GM23338 (cell line): ENCODE measurements around the gene DCAF11. TPM values are rescaled to one million over a fixed set of nuclear protein-coding genes. Genes with fewer than 3 reads are reported as not detected.

Experiments
- ATAC-seq: fragments of 200-7000 bp; cut with Tn5 transposase; 3 replicates; pipeline ENCODE4 v1.9.1; 2020
- DNase-seq: peaks from one replicate; pipeline ENCODE4 v3.0.0-alpha.2; 2015; ENCODE audit warnings: low spot score
- H2AFZ ChIP-seq: fragments of 200-600 bp; sonication (generic); 2 replicates; pipeline ENCODE4 v1.8.0; 2016; ENCODE audit warnings: antibody characterized with exemption, mild to moderate bottlenecking, moderate library complexity
- H3F3A ChIP-seq: fragments of 200-600 bp; sonication (generic); replicated peaks from 2 replicates; pipeline ENCODE4 v1.8.0; 2017; ENCODE audit warnings: antibody characterized with exemption, mixed run types, low read depth
- H3K27ac ChIP-seq: fragments of 200-600 bp; sonication (generic); 2 replicates; pipeline ENCODE4 v1.6.1; 2016; ENCODE audit warnings: low read depth
- H3K27me3 ChIP-seq: fragments of 200-600 bp; sonication (generic); 2 replicates; pipeline ENCODE4 v1.8.0; 2016; ENCODE audit warnings: mild to moderate bottlenecking, mixed run types, moderate library complexity; ENCODE audit not compliant: insufficient read depth
- H3K36me3 ChIP-seq: fragments of 200-600 bp; sonication (generic); 2 replicates; pipeline ENCODE4 v1.8.0; 2016; ENCODE audit warnings: mild to moderate bottlenecking; ENCODE audit not compliant: insufficient read depth
- H3K4me1 ChIP-seq: fragments of 200-600 bp; sonication (generic); 2 replicates; pipeline ENCODE4 v1.8.0; 2016; ENCODE audit warnings: mild to moderate bottlenecking, moderate library complexity; ENCODE audit not compliant: insufficient read depth
- H3K4me2 ChIP-seq: fragments of 200-600 bp; sonication (generic); 2 replicates; pipeline ENCODE4 v1.7.1; 2017; ENCODE audit warnings: mixed run types
- H3K4me3 ChIP-seq: fragments of 200-600 bp; sonication (generic); 2 replicates; pipeline ENCODE4 v1.6.1; 2016; ENCODE audit warnings: mixed run types
- H3K79me2 ChIP-seq: fragments of 200-600 bp; sonication (generic); replicated peaks from 2 replicates; pipeline ENCODE4 v1.8.0; 2017; ENCODE audit warnings: mild to moderate bottlenecking; ENCODE audit not compliant: insufficient read depth
- H3K9me2 ChIP-seq: fragments of 200-600 bp; sonication (generic); 2 replicates; pipeline ENCODE4 v1.8.0; 2017; ENCODE audit not compliant: insufficient read depth
- H4K20me1 ChIP-seq: fragments of 200-600 bp; sonication (generic); replicated peaks from 2 replicates; pipeline ENCODE4 v1.8.0; 2017; ENCODE audit warnings: mild to moderate bottlenecking; ENCODE audit not compliant: insufficient read depth
- H3K27ac Mint-ChIP-seq: 2 replicates; pipeline ENCODE4 v1.8.0; 2020; ENCODE audit warnings: inconsistent platforms, mild to moderate bottlenecking, moderate library complexity, mixed read lengths
- H3K27me3 Mint-ChIP-seq: 3 replicates; pipeline ENCODE4 v1.8.0; 2022; ENCODE audit warnings: low read depth, mild to moderate bottlenecking, moderate library complexity, mixed read lengths, inconsistent platforms; ENCODE audit not compliant: insufficient read depth, poor library complexity
- H3K36me3 Mint-ChIP-seq: 3 replicates; pipeline ENCODE4 v1.8.0; 2021; ENCODE audit warnings: low read depth, mild to moderate bottlenecking, inconsistent platforms, moderate library complexity, mixed read lengths
- H3K4me1 Mint-ChIP-seq: 3 replicates; pipeline ENCODE4 v1.8.0; 2020; ENCODE audit warnings: mild to moderate bottlenecking, inconsistent platforms, mixed read lengths
- H3K4me3 Mint-ChIP-seq: 3 replicates; pipeline ENCODE4 v1.8.0; 2021; ENCODE audit warnings: moderate library complexity, mild to moderate bottlenecking, inconsistent platforms, mixed read lengths
- H3K9me3 Mint-ChIP-seq: 3 replicates; pipeline ENCODE4 v1.8.0; 2020; ENCODE audit warnings: moderate library complexity, mild to moderate bottlenecking, inconsistent platforms, mixed read lengths
- CTCF ChIP-seq, 2 experiments: fragments of 200-600 bp in 1 of 2; sonication (generic) in 1 of 2; conservative IDR thresholded peaks; 2 replicates each; pipeline versions ENCODE4 v1.5.1 to v1.6.1; 2016 to 2017; ENCODE audit warnings: antibody characterized with exemption in 2 of 2, low read depth in 2 of 2, mild to moderate bottlenecking in 2 of 2, moderate library complexity in 1 of 2
- ETS1 ChIP-seq: IDR thresholded peaks from 2 replicates; pipeline ENCODE4 v1.6.1; 2016; ENCODE audit warnings: antibody characterized with exemption
- EZH2 ChIP-seq: fragments of 200-600 bp; sonication (generic); IDR thresholded peaks from one replicate; pipeline ENCODE4 v1.8.0; 2017; ENCODE audit warnings: antibody characterized with exemption, mild to moderate bottlenecking, low read depth; ENCODE audit not compliant: unreplicated experiment
- POLR2AphosphoS5 ChIP-seq: IDR thresholded peaks from 2 replicates; pipeline ENCODE4 v1.6.1; 2016; ENCODE audit warnings: antibody characterized with exemption, low read depth
- STAT1 ChIP-seq: IDR thresholded peaks from one replicate; pipeline ENCODE4 v1.6.1; 2016; ENCODE audit warnings: antibody characterized with exemption; ENCODE audit not compliant: unreplicated experiment
- ZNF114 ChIP-seq: fragments of 250-450 bp; sonication (Bioruptor Pico); IDR thresholded peaks from 2 replicates; pipeline ENCODE4 v1.5.0; 2020; ENCODE audit warnings: mild to moderate bottlenecking, moderate library complexity
- ZNF331 ChIP-seq: fragments of 250-450 bp; sonication (Bioruptor Pico); IDR thresholded peaks from 2 replicates; pipeline ENCODE4 v1.5.0; 2020; ENCODE audit warnings: low read depth, mild to moderate bottlenecking, moderate library complexity
- ZNF462 ChIP-seq: fragments of 250-450 bp; sonication (Bioruptor Pico); IDR thresholded peaks from 2 replicates; pipeline ENCODE4 v1.5.0; 2020; ENCODE audit warnings: mild to moderate bottlenecking, moderate library complexity
- polyA plus RNA-seq: library from polyadenylated mRNA; unstranded; fragments of >200 nt; fragmentation: Nextera tagmentation; extraction: Ambion mirVana; gene quantifications from 2 replicates; pipeline ENCODE4 v1.2.1, GENCODE V29; 2016
- total RNA-seq: library from RNA; depleted of rRNA; stranded (reverse); fragments of >200 nt; shearing (Covaris generic); gene quantifications from 2 replicates; pipeline ENCODE4 v1.2.3, GENCODE V29; 2014

Gene DCAF11
- total and polyA plus RNA-seq, 2 experiments from 2014 or later: 18.6 to 93.2 TPM

- no peak for TF ChIP-seq STAT1
Measured at GRCh38 chr14:24114532-24115421, at the start of gene DCAF11, which contains the start of gene NRL (continued).

GRCh38 chr14:24064856-24065255, 49.7 kb upstream of the DCAF11 start:
- Histone ChIP-seq H3K4me2 (no peak overlapping the region), H3K79me2 (no peaks in the 10 kb centered on the region), H3K4me1 (no peaks in the 10 kb centered on the region), H3K36me3 (no peaks in the 10 kb centered on the region), H2AFZ (no peak overlapping the region), H3K27ac (no peak overlapping the region), H3K9me2 (no peaks in the 10 kb centered on the region), H4K20me1 (no peaks in the 10 kb centered on the region), H3K27me3 (no peaks in the 10 kb centered on the region), H3K4me3 (no peak overlapping the region), H3F3A (no peaks in the 10 kb centered on the region)
- Mint-ChIP-seq H3K9me3 (no peaks in the 10 kb centered on the region; the same call in 2 of the 3 replicates), H3K4me3 (no peak overlapping the region), H3K27ac (no peak overlapping the region), H3K36me3 (no peaks in the 10 kb centered on the region), H3K27me3 (peaks cover 2% of the 10 kb centered on the region), H3K4me1 (peaks cover 3% of the 10 kb centered on the region; the same call in 1 of the 3 replicates)
- TF ChIP-seq ZNF114 (CRISPR knock-in tag): no peak
- no peak for TF ChIP-seq ZNF462 (CRISPR knock-in tag)
- no peak for TF ChIP-seq EZH2
- TF ChIP-seq ETS1: no peak
- TF ChIP-seq ZNF331: no peak
- TF ChIP-seq CTCF (conservative IDR thresholded peaks at IDR 0.05; ENCODE audit: low read depth in 2 of 2): no peak
- TF ChIP-seq POLR2AphosphoS5: no peak
- DNase-seq (no peak), ATAC-seq (no peak)
